ENCODE measurements around the gene DYNC1LI2. TPM values are rescaled to one million over a fixed set of nuclear protein-coding genes. Genes with fewer than 3 reads are reported as not detected.

The DYNC1LI2 gene
- total and polyA plus RNA-seq, 10 of the 15 experiments (the other 5 are each of a cell fraction or from before 2014, with no cell fraction given), result 6.0 to 46.5 (median 33.7) TPM

GRCh38 chr16:66682271-66682670 lies 69.1 kb downstream of the DYNC1LI2 start:
- Histone ChIP-seq H4K20me1 (ENCODE audit: control insufficient read depth, insufficient read depth) (no peaks in the 10 kb centered on the region), H3K36me3 (ENCODE audit: control insufficient read depth in 2 of 2, insufficient read depth in 2 of 2, low read length in 1 of 2) (no peaks in the 10 kb centered on the region), H3K27me3 (replicated peaks in 1 of 2; ENCODE audit: control insufficient read depth in 2 of 2, insufficient read depth in 2 of 2, low read length in 1 of 2) (no peaks in the 10 kb centered on the region), H3K4me3 (no peak overlapping the region), H3K4me2 (ENCODE audit: control insufficient read depth, insufficient read depth) (no peak overlapping the region), H3K9ac (ENCODE audit: control insufficient read depth, insufficient read depth, low read length) (no peak overlapping the region), H3K27ac (ENCODE audit: control insufficient read depth, insufficient read depth) (no peak overlapping the region), H3K9me3 (replicated peaks; ENCODE audit: control insufficient read depth, insufficient read depth, low read length) (no peaks in the 10 kb centered on the region), H2AFZ (ENCODE audit: control insufficient read depth, low read depth, low read length) (no peak overlapping the region), H3K79me2 (ENCODE audit: control insufficient read depth, insufficient read depth, low read length) (no peaks in the 10 kb centered on the region), H3K4me1 (ENCODE audit: control insufficient read depth, insufficient read depth, low read length) (no peaks in the 10 kb centered on the region)
- POLR2A ChIA-PET, result no interaction called here
- SMC1A ChIA-PET (ENCODE audit: uncharacterized antibody, unreplicated experiment), result no interaction called here
- CTCF ChIA-PET, result interaction anchor here (1.8 kb wide), 1 partner anchor 73 kb away, joined by 5 read pairs; no protein-coding TSS in a partner anchor
- in situ Hi-C loops (cut with MboI) (no loop called here), intact Hi-C loops (cut with micrococcal nuclease; ENCODE audit: unreplicated experiment) (no loop called here)
- RAD21 ChIA-PET (ENCODE audit: unreplicated experiment), result no interaction called here
- WGBS (ENCODE audit: insufficient coverage, insufficient replicate concordance, low lambda C conversion rate, missing lambda C conversion rate), result 6% methylated on average over 1 of the region's 1 CpG
- ATAC-seq (no peak), FAIRE-seq (no peak), DNase-seq (ENCODE audit: low read depth, low spot score) (no peak)
- no TSS peak for BruUV-seq (replicated peaks)
- TF ChIP-seq BRCA1 (IDR thresholded peaks at IDR 0.05; ENCODE audit: low read depth, low read length), result no peak
- TF ChIP-seq RELA (IDR thresholded peaks at IDR 0.05; ENCODE audit: borderline replicate concordance, partially characterized antibody), result no peak
- no peak for TF ChIP-seq CBFB (IDR thresholded peaks at IDR 0.05; ENCODE audit: low read depth)
- no peak for TF ChIP-seq ZNF384 (IDR thresholded peaks at IDR 0.05; ENCODE audit: borderline replicate concordance, low read depth, low read length)
- no peak for TF ChIP-seq WRNIP1 (IDR thresholded peaks at IDR 0.05; ENCODE audit: borderline replicate concordance, low read depth, low read length)
- TF ChIP-seq ASH2L (IDR thresholded peaks at IDR 0.05; ENCODE audit: borderline replicate concordance, low read depth), result no peak
- TF ChIP-seq CEBPZ (IDR thresholded peaks at IDR 0.05; ENCODE audit: low read depth, low read length), result no peak
- TF ChIP-seq HDGF (IDR thresholded peaks at IDR 0.05), result no peak
- TF ChIP-seq TARDBP (IDR thresholded peaks at IDR 0.05; ENCODE audit: borderline replicate concordance), result no peak
- TF ChIP-seq JUNB (IDR thresholded peaks at IDR 0.05), result no peak
- no peak for TF ChIP-seq IRF4 (IDR thresholded peaks at IDR 0.05; ENCODE audit: low read depth, low read length)
- TF ChIP-seq YY1 (IDR thresholded peaks at IDR 0.05; ENCODE audit: low read depth, low read length), result no peak
- no peak for TF ChIP-seq SMC3 (IDR thresholded peaks at IDR 0.05; ENCODE audit: borderline replicate concordance, low read length)
- TF ChIP-seq MYB (IDR thresholded peaks at IDR 0.05; ENCODE audit: borderline replicate concordance, low read depth, low read length), result no peak
